HFF-Myc (cell line): ENCODE measurements around the gene PPP2R5C.

Source experiments
- DNase-seq: peaks from one replicate; pipeline ENCODE4 v3.0.0-alpha.2; 2011; ENCODE audit warnings: low read depth; ENCODE audit errors: extremely low read depth
- H3K4me3 ChIP-seq: replicated peaks from 2 replicates; pipeline ENCODE4 v1.5.1; 2011; ENCODE audit warnings: low read depth, mild to moderate bottlenecking, control low read depth, low read length
- CTCF ChIP-seq: IDR thresholded peaks from 2 replicates; pipeline ENCODE4 v1.5.1; 2012; ENCODE audit warnings: mild to moderate bottlenecking, low read depth, low read length, control low read depth; ENCODE audit errors: missing control alignments

The PPP2R5C gene

GRCh38 chr14:101788016-101788635 lies 26.6 kb downstream of the PPP2R5C start:
- no peak for DNase-seq
- no peak overlapping the region for H3K4me3 ChIP-seq

GRCh38 chr14:101789222-101789621 lies 27.7 kb downstream of the PPP2R5C start:
- H3K4me3 ChIP-seq = no peak overlapping the region
- DNase-seq = no peak
- no peak for TF ChIP-seq CTCF

More at GRCh38 chr14:101788016-101788635, 26.6 kb downstream of the PPP2R5C start:
- TF ChIP-seq CTCF = no peak

GRCh38 chr14:101790232-101790631 lies 28.7 kb downstream of the PPP2R5C start:
- no peak for TF ChIP-seq CTCF
- no peak for DNase-seq
- H3K4me3 ChIP-seq = no peak overlapping the region

- no peak for TF ChIP-seq CTCF
- no peak for DNase-seq
Measured at GRCh38 chr14:101791919-101792572, 30.5 kb downstream of the PPP2R5C start.

GRCh38 chr14:101796016-101796415 lies 34.5 kb downstream of the PPP2R5C start:
- no peak overlapping the region for H3K4me3 ChIP-seq
- DNase-seq = no peak
- TF ChIP-seq CTCF = no peak

More at GRCh38 chr14:101791919-101792572, 30.5 kb downstream of the PPP2R5C start:
- no peak overlapping the region for H3K4me3 ChIP-seq

- no peak for TF ChIP-seq CTCF
- DNase-seq = no peak
- no peak overlapping the region for H3K4me3 ChIP-seq
Measured at GRCh38 chr14:101796479-101796878, 35.0 kb downstream of the PPP2R5C start.
